ENCODE measurements around the gene GALNT7.

The GALNT7 gene

GRCh38 chr4:173334085-173334890 lies 165.7 kb downstream of the GALNT7 start, which contains the start of gene HMGB2 (continued):
- TF ChIP-seq ZIC2 (tag by site-specific recombination; IDR thresholded peaks at IDR 0.05): no peak
- no peak for TF ChIP-seq ZSCAN5A (tag by site-specific recombination; IDR thresholded peaks at IDR 0.05)
- TF ChIP-seq PATZ1 (tag by site-specific recombination; IDR thresholded peaks at IDR 0.05): peak; percentile 11; the same call in 1 of the 2 replicates
- peak; percentile 72; the same call in 1 of the 2 replicates for TF ChIP-seq GLI4 (tag by site-specific recombination; IDR thresholded peaks at IDR 0.05)
- TF ChIP-seq ZNF768 (tag by site-specific recombination; IDR thresholded peaks at IDR 0.05): no peak
- TF ChIP-seq ZNF654 (tag by site-specific recombination; IDR thresholded peaks at IDR 0.05; ENCODE audit: low read depth): no peak
- TF ChIP-seq, protein P1, sequence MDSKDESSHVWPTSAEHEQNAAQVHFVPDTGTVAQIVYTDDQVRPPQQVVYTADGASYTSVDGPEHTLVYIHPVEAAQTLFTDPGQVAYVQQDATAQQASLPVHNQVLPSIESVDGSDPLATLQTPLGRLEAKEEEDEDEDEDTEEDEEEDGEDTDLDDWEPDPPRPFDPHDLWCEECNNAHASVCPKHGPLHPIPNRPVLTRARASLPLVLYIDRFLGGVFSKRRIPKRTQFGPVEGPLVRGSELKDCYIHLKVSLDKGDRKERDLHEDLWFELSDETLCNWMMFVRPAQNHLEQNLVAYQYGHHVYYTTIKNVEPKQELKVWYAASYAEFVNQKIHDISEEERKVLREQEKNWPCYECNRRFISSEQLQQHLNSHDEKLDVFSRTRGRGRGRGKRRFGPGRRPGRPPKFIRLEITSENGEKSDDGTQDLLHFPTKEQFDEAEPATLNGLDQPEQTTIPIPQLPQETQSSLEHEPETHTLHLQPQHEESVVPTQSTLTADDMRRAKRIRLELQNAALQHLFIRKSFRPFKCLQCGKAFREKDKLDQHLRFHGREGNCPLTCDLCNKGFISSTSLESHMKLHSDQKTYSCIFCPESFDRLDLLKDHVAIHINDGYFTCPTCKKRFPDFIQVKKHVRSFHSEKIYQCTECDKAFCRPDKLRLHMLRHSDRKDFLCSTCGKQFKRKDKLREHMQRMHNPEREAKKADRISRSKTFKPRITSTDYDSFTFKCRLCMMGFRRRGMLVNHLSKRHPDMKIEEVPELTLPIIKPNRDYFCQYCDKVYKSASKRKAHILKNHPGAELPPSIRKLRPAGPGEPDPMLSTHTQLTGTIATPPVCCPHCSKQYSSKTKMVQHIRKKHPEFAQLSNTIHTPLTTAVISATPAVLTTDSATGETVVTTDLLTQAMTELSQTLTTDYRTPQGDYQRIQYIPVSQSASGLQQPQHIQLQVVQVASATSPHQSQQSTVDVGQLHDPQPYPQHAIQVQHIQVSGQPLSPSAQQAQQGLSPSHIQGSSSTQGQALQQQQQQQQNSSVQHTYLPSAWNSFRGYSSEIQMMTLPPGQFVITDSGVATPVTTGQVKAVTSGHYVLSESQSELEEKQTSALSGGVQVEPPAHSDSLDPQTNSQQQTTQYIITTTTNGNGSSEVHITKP (tag by site-specific recombination; IDR thresholded peaks at IDR 0.05): no peak
- TF ChIP-seq ZNF792 (tag by site-specific recombination; IDR thresholded peaks at IDR 0.05): no peak
- TF ChIP-seq, protein P2, sequence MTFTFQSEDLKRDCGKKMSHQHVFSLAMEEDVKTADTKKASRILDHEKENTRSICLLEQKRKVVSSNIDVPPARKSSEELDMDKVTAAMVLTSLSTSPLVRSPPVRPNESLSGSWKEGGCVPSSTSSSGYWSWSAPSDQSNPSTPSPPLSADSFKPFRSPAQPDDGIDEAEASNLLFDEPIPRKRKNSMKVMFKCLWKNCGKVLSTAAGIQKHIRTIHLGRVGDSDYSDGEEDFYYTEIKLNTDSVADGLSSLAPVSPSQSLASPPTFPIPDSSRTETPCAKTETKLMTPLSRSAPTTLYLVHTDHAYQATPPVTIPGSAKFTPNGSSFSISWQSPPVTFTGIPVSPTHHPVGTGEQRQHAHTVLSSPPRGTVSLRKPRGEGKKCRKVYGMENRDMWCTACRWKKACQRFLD (tag by site-specific recombination; IDR thresholded peaks at IDR 0.05): no peak
- no peak for TF ChIP-seq OSR2 (tag by site-specific recombination; IDR thresholded peaks at IDR 0.05)
- no peak for TF ChIP-seq GFI1B (tag by site-specific recombination; IDR thresholded peaks at IDR 0.05)
- peak; percentile 72; the same call in 1 of the 2 replicates for TF ChIP-seq OVOL3 (tag by site-specific recombination; IDR thresholded peaks at IDR 0.05)
- no peak; the same call in 1 of the 2 replicates for TF ChIP-seq YY1 (tag by site-specific recombination; IDR thresholded peaks at IDR 0.05)
- 0 out of 2 replicates have a peak, but pooled peaks have one; percentile 29 for TF ChIP-seq KLF10 (tag by site-specific recombination; IDR thresholded peaks at IDR 0.05)
- TF ChIP-seq ZNF274 (IDR thresholded peaks at IDR 0.05; ENCODE audit: low read length): no peak
- no peak for TF ChIP-seq ZNF274 (tag by site-specific recombination; IDR thresholded peaks at IDR 0.05; ENCODE audit: borderline replicate concordance)
- no peak for TF ChIP-seq ZBTB48 (tag by site-specific recombination; IDR thresholded peaks at IDR 0.05)
- TF ChIP-seq, protein P3, sequence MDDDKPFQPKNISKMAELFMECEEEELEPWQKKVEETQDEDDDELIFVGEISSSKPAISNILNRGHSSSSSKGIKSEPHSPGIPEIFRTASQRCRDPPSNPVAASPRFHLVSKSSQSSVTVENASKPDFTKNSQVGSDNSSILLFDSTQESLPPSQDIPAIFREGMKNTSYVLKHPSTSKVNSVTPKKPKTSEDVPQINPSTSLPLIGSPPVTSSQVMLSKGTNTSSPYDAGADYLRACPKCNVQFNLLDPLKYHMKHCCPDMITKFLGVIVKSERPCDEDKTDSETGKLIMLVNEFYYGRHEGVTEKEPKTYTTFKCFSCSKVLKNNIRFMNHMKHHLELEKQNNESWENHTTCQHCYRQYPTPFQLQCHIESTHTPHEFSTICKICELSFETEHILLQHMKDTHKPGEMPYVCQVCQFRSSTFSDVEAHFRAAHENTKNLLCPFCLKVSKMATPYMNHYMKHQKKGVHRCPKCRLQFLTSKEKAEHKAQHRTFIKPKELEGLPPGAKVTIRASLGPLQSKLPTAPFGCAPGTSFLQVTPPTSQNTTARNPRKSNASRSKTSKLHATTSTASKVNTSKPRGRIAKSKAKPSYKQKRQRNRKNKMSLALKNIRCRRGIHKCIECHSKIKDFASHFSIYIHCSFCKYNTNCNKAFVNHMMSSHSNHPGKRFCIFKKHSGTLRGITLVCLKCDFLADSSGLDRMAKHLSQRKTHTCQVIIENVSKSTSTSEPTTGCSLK (tag by site-specific recombination; IDR thresholded peaks at IDR 0.05): no peak
- TF ChIP-seq ZNF629 (tag by site-specific recombination; IDR thresholded peaks at IDR 0.05): peak; percentile 70; the same call in 1 of the 2 replicates
- TF ChIP-seq ZSCAN30 (tag by site-specific recombination; IDR thresholded peaks at IDR 0.05): 0 out of 2 replicates have a peak, but pooled peaks have one; percentile 7
- TF ChIP-seq ZNF146 (tag by site-specific recombination; IDR thresholded peaks at IDR 0.05): 0 out of 2 replicates have a peak, but pooled peaks have one; percentile 5
- TF ChIP-seq BCL11A (tag by site-specific recombination; IDR thresholded peaks at IDR 0.05; ENCODE audit: low read depth): 0 out of 2 replicates have a peak, but pooled peaks have one; percentile 20
- no peak for TF ChIP-seq ZNF37A (tag by site-specific recombination; IDR thresholded peaks at IDR 0.05)
- no peak for TF ChIP-seq ZNF169 (tag by site-specific recombination; IDR thresholded peaks at IDR 0.05)
- no peak for TF ChIP-seq ZNF140 (tag by site-specific recombination; IDR thresholded peaks at IDR 0.05)
- TF ChIP-seq ZNF837 (tag by site-specific recombination; IDR thresholded peaks at IDR 0.05): no peak
- peak; percentile 82; the same call in 1 of the 2 replicates for TF ChIP-seq HOXC10 (CRISPR knock-in tag; IDR thresholded peaks at IDR 0.05)
- TF ChIP-seq ZNF155 (tag by site-specific recombination; IDR thresholded peaks at IDR 0.05): no peak
